Hypothalamus (tissue), 51 donors: ENCODE data around the gene NALF2.

Experiments
- DNase-seq, 51 donors: peaks; one replicate each; lab custom pipeline; 2025; lab: John Stamatoyannopoulos, UW

The NALF2 gene

DNA sequence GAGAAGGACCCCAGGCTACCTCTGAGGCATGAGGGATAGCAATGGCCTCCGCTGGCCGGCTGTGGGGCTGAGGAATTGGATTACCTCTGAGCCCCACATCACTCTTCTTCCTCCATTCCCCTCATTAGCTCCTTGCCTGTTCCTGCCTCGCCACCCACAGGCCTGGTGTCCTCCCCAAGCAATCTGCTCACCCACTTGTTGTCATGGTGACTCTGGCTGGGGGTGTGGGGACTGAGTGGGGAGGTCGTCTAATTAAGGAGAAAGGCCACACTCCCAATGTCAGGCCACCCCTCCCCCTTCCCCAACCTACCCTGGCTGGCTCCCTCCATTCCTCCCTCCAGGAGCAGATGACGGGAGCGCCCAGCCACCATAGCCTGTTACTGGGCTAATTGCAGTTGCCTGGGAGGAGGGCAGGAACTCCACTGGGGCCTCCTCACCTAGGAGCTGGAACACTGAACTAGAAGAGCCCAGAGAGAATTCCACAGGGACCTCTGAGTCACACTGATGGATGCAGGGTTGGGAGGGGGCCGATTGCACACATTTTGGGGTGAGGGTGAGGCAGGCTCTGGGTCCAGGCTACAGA is 20.7 kb downstream of the NALF2 start:
- no peak for DNase-seq

DNA sequence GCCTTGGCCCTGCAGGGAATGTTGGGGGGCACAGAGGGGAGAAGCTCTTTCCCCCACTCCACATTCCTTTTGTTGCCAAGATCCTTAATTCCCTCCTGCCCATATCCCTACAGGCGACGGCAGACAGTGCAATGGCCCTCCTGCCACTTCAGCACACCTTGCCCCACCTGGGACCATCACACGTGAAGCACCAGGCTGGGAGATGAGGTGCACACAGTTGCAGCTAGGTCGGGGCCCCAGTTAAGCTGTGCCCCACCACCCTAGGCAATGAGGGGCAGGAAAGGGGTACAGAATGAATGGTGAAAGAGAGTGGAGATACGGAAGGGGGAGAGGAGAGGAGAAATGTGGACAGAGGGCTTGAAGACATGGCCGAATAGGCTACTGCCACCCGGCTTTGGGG is 26.2 kb downstream of the NALF2 start:
- DNase-seq: no peak

DNA sequence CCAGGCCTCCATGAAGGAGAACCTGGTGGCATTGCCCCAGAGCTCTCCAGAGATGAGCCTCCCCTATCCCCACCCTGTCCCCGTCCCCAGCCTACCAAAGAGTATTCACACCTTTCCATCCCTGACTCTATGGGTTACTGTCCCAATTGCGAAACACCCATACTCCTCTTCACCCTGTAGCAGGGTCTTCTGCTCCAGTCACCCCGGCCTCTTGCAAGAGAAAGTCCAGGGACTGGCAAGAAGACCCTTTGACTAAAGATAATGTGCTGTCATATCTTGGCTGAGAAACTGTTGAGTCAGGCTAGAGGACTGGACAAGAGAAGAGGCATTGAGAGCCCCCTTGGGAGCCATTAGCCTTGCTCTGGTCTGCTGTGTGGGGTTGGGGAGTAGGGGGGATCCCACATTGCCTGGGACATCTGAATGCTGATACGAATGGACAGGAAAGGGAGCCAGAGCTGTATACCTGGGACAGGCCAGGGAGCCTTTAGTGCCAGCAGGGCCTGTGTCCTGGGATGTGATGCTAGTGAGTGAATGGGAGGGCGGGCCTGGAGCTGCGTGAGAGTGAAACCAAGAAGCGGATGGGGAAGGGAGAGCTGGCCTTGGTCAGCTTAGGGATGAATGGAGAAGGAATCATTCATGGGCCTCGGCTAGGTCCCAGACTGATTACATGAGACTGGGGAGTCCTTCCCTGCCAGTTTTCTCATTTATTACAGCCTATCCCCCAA is 27.1 kb downstream of the NALF2 start:
- no peak for DNase-seq

DNA sequence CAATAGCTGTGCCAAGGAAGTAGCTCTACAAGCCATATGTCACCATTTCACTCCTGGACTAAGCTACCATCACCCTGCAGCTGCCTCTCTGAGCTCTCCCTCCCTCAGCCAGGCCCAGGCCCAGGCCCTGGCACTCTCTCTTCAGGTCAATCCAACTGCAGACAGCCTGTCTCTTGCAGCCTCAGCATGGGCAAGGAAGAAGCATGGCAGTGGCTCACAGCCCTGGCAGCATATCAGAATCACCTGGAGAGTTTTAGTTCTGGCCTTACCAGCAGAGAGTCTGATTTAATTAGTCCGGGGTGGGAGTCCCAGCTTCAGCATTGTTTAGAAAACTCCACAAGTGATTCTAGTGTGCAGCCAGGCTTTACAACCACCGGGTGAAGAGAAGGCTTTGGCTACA is 31.5 kb downstream of the NALF2 start:
- peak in 1 of 51 donors; percentile 1 for DNase-seq

DNA sequence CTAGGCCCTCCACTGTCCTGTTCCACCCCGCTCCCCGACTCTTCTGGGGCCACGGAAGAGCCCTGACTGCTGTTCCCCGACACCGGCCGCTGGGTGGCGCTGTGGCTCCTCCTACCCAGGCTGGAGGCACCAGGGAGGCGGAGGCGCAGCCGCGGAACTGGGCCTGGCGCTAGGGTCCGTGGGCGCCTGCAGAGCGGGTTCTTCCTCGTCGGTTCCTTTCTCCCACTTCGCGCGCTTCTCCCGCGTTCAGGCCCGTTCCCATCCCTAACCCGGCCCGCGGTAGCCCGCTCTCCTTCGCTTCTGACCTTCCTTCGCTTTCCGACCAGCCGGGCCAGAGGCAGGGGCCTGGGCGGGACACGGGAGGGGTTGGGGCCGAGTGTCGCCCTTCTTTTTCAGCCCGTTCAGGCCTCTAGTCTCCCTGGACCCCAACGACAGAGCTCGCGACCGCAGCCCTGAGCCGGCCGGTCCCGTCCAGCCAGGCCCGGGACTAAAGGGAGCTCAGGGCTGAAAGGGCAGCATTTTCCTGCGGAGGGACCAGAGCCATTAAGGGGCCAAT is 34.3 kb downstream of the NALF2 start:
- peak in 46 of 51 donors; percentile 1 to 78 (median 24) for DNase-seq

DNA sequence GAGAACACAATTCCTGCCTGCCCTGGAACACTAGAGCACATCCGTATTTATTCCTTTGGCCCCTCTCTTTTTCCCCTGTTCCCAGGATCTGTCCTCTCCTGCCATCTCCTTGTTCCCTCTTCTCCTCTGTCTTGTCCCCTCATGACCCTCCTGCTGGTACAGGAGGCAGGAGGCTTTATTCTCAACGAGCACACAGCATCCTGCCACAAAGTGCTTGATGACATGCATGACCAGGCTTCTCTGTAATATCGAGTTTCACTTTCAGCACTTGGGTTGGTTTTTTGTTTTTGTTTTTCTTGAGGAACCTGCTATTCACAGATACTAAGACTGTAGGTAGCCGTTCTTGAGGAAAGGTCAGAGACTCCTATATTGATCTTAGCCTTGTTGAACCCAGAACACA is 35.3 kb downstream of the NALF2 start:
- DNase-seq: no peak

DNA sequence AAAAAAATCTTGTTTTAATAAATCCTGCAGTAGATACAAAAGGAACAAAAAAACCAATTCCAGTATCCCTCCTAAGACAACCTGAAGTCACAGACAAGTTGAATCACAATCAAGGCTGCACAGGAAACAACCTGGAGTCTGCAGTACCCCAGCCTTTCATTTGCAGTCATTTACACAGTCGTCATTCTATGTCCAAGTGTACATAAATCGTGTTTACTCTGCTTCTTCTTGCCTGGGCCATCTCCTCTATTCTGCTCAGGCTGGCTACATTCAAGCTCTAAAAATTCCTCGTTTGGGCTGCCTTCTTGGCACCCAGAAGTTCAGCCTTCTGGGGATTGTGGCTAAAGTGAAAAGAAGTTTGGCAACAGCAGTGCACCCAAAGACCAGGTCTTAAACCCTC is 37.8 kb downstream of the NALF2 start:
- no peak for DNase-seq

DNA sequence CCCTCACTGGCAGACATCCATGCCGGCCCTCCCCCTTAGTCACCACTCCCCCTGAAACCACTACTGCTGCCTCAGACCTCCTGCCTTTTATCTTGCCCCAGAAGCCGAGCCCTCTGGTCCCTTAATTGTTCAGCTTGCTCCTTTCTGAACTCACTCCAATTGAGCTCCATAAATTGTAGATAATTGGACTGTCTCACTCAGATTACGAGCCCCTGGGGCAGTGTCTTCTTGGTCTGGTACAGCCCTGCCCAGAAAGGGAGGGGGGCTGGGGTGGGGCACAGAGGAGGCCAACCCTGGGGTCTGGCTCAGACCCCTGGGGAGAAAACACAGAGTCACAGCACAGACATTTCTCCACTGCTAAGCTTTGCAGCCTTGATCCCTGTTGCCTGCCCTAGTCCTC is 39.4 kb downstream of the NALF2 start:
- DNase-seq: no peak

DNA sequence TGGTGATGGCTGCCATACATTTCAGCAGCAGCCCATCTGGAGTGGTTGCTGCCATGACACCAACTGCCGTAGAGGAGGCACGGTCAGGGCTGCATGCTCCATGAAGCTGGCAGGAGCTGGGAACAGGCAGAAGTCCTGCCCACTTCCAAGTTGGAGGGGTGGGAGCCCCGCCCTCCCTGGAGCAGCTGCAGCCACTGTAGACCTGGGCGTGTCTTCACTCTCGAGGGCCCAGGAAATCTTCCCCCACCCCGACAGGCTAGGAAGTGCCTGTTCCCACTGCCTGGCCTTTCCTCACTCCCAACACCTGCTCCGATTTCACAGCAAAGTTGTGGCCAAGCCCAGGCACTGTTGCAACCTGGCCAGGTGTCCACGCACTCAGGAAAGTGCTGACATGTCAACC is 42.3 kb downstream of the NALF2 start:
- DNase-seq: no peak

DNA sequence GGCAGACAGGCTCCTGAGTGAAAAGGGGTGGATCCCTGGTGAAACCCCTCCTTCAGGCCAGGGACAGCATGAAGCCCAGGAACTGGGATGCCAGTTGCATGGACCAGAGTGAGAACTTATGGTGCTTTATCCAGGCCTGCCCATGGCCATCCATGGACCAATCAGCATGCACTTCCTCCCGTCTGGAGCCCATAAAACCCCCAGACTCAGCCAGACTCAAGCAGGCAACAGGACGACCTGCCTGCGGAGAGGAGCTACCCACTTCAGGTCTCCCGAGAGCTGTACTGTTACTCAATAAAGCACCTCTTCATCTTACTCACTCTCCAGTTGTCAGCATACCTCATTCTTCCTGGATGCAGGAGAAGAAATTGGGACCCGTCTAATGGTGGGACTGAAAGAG is 42.9 kb downstream of the NALF2 start:
- no peak for DNase-seq

DNA sequence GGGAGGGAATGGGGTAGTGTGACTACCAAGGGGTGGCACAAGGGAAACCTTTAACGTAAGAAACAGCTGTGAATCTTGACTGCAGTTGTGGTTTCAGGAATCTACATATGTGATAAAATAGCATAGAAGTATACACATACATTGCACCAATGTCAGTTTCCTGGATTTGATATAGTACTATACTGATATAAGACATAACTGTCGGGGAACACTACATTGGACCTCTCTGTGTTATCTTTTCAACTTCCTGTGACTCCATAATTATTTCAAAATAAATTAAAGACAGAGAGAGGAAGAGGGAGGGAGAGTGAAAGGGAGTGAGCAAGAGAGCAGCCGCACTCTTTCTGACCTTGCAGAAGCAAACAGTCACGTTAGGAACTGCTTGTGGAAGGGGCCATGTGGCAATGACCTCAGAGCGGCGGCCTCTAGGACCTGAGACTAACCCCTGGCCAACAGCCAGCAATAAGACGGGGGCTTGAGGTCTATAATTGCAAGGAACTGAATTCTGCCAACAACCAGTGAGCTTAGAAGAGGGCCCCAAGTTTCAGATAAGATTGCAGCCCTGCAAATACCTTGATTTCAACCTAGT is 47.4 kb downstream of the NALF2 start:
- no peak for DNase-seq

DNA sequence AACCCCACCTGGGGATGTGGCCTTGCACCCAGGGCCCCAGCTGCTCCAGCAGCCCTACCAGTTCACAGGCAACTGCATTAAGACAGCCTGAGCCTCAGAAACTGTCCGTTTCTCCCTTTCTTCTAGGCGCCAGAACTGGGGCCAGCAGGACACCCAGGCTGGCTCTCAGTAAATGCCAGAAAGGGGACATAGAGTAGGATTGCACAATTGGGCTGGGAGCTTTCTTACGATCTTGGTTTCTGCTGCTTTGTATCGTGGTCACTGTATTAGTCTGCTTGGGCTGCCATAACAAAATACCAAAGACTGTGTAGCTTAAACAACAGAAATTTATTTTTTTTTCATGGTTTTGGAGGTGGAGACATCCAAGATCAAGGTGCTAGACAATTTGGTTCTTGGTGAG is 48.4 kb downstream of the NALF2 start:
- DNase-seq: no peak
